Upper lobe of left lung (tissue), 4 donors: Measurements from ENCODE around the gene DNMT3A.

Source experiments
- POLR2AphosphoS5 ChIP-seq, 2 donors: sonication (generic); formaldehyde crosslinking; IDR thresholded peaks; one replicate each; pipeline ENCODE4 v1.5.1; 2017; ENCODE audit warnings: antibody characterized with exemption in 2 of 2
- TF ChIP-seq, protein P1 (sequence below), 6 experiments: fragments of 450-650 bp in 4 of 6; fragments of 200-600 bp in 2 of 6; sonication (generic) in 2 of 6; IDR thresholded peaks; one replicate each; pipeline ENCODE4 v1.5.1; 2016 to 2019; ENCODE audit warnings: antibody characterized with exemption in 6 of 6

GRCh38 chr2:25229279-25230197, 112.2 kb downstream of the DNMT3A start:
- TF ChIP-seq, protein P1, sequence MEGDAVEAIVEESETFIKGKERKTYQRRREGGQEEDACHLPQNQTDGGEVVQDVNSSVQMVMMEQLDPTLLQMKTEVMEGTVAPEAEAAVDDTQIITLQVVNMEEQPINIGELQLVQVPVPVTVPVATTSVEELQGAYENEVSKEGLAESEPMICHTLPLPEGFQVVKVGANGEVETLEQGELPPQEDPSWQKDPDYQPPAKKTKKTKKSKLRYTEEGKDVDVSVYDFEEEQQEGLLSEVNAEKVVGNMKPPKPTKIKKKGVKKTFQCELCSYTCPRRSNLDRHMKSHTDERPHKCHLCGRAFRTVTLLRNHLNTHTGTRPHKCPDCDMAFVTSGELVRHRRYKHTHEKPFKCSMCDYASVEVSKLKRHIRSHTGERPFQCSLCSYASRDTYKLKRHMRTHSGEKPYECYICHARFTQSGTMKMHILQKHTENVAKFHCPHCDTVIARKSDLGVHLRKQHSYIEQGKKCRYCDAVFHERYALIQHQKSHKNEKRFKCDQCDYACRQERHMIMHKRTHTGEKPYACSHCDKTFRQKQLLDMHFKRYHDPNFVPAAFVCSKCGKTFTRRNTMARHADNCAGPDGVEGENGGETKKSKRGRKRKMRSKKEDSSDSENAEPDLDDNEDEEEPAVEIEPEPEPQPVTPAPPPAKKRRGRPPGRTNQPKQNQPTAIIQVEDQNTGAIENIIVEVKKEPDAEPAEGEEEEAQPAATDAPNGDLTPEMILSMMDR (IDR thresholded peaks at IDR 0.05): no peak
- no peak for TF ChIP-seq POLR2AphosphoS5 (IDR thresholded peaks at IDR 0.05)
